GM18909 (cell line): ENCODE results near the gene PCARE.

Source experiments
- ATAC-seq: cut with Tn5 transposase; IDR thresholded peaks from one replicate; pipeline ENCODE4 v1.9.1; 2021; ENCODE audit warnings: mild to moderate bottlenecking; ENCODE audit not compliant: unreplicated experiment, poor library complexity

Gene PCARE

DNA sequence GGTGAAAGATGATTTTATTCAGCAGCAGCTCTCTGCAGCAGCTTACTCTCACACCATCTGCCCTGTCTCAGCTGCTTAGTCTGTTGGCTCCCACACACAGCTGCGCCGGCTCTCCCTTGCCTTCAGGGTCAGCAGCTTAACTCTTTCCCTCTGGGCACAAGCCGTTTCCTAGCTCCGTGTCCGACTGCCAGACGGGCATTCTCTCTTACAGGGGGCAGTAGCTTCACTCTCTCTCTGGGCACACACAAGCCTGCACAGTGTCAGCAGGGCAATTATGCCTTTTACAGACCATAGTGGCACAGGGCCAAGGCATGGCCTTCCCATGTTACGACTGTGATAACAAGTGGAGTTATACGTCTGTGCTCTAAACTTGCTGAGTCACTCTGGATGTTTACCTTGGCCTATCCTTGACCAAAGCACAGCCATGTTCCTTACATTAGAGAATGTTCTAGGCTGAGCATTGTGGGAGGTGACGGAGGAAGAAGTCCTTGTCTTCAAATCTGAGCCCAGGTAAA lies 31.7 kb downstream of the PCARE start:
- no peak for ATAC-seq

- no peak for ATAC-seq
Measured at GRCh38 chr2:29041161-29041660, 33.1 kb downstream of the PCARE start.

DNA sequence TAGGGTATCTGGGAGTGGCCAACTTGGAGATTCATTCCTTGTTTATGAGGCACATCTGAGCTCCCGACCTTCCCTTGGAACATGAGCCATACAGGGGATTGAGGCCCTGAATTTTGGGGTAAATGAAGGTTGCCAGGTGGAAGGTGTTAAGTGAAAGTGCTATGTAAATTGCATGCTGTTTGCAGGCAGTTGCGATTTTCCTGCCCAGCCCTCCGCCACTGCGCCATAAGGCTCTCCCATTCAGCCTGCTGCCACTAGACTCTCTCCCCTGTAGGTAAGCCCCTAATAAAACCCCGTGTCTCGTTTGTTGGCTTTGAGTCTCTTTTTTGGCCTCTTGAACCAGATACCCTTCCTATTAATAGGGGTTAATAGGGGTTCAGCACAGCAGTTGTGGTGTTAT lies 33.8 kb downstream of the PCARE start:
- no peak for ATAC-seq

DNA sequence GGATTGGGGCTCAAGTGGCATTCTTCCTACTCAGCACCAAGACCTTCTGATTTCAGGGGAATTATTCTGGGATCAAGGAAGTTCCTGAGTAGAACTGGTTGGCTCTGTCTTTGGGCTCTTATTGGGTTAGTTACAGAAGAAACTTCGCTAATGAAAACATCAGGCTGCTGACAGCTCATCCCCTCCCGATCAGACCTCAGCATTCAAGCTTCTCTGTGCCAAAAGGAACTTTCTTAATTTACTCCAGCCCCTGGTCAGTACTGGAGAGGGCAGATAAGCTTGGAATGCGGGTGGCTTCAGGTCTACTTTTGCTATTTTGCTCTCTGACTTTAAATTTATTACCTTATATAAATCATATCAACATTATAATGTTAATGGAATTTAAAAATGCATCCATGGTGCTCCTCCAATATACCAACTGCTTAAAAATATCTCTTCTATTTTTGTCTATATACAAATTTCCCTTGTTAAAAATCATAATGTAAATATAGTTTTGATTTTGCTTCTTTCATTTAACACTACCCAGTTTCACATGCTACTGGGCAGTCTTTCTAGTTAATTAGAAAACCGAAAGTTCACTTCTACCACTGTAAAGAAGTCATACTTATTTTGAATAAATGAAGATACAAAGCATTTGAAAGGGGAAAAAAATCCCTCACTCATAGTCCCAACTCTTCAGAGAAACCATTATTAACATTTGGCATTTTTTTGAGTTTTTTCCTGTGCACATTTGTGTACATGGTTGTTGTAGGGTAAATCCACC lies 34.4 kb downstream of the PCARE start:
- peak; percentile 70 for ATAC-seq

DNA sequence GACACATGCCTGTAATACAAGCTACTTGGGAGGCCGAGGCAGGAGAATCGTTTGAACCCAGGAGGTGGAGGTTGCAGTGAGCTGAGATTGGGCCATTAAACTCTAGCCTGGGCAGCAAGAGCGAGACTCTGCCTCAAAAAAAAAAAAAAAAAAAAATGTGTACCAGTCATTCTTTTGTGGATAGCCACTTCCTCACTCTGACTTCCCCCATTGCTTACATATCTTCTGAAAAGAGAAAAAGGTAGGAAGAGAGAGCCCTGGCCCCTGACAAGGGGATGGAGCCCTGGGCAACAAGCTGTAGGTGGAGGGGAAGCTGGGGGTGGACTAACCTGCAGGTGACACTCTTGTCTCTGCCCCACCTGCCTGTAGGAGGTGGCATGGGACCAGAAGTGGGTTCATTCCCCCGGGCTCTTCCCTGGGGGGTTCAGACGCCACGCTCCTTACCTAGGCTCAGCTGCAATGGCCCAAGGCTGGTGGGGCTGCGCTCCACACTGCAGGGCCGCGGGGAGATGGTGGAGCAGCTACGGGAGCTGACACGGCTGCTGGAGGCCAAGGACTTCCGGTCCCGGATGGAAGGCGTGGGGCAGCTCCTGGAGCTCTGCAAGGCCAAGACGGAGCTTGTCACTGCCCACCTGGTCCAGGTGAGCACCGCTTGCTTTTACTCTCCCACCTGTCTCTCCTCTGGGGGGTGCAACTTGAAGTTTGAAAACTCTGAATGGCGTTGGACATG lies 39.1 kb downstream of the PCARE start:
- no peak for ATAC-seq

DNA sequence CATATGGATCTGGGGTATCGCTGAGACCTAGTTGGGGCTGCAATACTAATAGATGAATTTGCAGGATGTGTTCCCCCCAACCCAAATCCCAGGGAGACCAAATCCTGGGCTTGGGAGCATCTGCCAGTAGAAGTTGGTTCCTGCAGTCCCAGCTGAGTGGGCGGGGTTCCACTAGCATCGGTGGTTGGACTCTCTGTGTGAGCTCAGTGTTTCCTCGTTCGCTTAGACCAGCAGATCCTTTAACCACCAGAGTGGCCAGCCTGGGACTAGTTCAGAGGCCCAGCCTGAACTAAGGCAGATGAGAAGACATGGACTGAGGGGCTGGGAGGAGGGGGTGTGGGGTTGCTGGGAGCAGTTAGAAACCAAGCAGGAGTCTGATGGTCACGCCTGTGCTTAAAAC lies 40.7 kb downstream of the PCARE start:
- ATAC-seq = no peak

DNA sequence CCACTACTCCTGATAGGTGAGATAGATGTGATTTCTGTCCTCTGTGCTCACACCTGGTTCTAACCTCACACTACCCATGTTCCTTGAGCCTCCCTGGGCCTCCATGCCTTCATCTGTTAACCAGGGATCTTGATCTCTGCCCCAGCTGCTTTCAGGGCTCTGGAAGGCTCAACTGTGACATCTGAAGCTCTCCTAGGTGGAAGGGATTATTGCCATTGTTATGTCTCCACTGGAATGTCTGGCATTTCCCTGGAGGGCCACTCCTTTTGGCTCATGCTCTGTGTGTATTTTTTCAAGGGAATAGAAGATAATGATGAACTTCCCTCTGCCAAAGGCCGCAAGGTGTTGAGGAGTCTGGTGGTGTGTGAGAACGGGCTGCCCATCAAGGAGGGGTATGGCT lies 41.2 kb downstream of the PCARE start:
- no peak for ATAC-seq

- ATAC-seq = no peak
Measured at GRCh38 chr2:29032189-29032588, 42.1 kb downstream of the PCARE start.

GRCh38 chr2:29031046-29031445 lies 43.3 kb downstream of the PCARE start:
- ATAC-seq = no peak

- no peak for ATAC-seq
Measured at GRCh38 chr2:29025711-29026110, 48.6 kb downstream of the PCARE start.

DNA sequence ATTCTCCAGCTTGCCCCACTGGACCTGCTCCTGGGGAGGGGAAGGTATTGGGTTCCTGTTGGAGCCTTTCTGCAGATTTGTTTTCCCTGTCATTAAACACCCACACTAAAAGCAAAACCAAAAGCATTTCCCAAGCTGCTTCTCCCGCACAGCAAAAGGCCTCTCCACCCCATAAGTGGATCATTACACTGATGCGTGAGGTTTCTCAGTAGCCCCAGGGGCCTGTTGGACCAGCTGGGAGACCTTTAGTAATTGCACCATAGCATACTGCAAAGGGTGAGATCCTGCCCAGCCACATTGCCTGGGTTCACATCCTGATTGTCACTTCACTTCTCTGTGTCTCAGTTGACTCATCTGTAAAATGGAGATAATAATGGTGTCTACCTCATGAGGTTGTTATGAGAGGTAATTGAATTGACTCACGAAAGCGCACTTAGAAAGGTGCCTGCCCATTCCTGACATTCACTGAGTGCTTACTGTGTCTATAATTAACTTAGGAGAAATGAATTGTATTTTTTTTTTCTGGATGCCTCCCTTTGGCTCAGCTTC lies 49.4 kb downstream of the PCARE start:
- no peak for ATAC-seq

- ATAC-seq = no peak
Measured at GRCh38 chr2:29023188-29023587, 51.1 kb downstream of the PCARE start.

DNA sequence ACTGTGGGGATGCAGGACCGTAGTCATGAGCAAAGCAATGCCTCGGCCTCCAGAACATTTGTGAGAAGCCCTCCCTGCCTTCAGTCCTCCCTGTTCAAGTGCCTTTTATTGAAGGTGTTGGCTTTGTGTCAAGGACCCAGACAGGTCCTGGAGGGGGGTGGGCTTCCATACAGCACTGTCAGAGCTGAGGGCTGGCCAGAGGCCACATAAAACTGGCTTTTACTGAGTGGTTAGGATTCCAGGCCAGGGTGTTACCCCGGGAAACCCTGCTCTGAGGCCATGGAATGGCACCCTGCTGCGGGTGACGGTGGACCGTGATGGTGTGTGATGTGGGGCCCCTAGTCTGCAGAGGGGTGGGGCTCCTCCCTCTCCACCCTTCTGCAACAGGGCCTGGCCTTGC lies 51.6 kb downstream of the PCARE start:
- no peak for ATAC-seq

GRCh38 chr2:29021886-29022285 lies 52.4 kb downstream of the PCARE start:
- ATAC-seq = no peak

- ATAC-seq = no peak
Measured at GRCh38 chr2:29017716-29018435, 56.4 kb downstream of the PCARE start.

GRCh38 chr2:29016504-29016903 lies 57.8 kb downstream of the PCARE start:
- no peak for ATAC-seq

- ATAC-seq = no peak
Measured at GRCh38 chr2:29015701-29016470, 58.4 kb downstream of the PCARE start.

- ATAC-seq = peak; percentile 47
Measured at GRCh38 chr2:29014811-29015421, 59.4 kb downstream of the PCARE start.

DNA sequence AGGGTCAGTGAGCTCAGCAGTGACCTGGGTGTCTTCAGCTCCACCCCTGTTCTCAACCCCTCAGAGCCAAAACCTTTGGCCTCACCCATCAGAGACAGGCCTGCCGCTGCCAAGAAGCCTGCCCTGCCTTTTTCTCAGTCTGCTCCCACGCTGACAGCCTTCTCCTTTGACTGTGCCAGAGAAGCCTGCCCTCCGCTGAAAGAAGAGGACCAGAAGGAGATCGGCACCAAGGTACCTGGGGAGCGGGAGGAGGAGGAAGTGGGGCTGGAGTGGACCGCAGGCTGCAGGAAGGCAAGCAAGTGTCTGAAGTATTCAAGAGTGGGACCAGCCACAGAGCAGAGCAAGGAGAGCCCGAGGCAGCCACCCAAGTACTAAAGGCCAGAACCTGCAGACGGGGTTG lies 60.0 kb downstream of the PCARE start:
- no peak for ATAC-seq
